A549 (cell line): ENCODE measurements around the gene FRMD4A. TPM values are rescaled to one million over a fixed set of nuclear protein-coding genes. Genes with fewer than 3 reads are reported as not detected.
A peak's percentile ranks its signal among the peaks of the same experiment; 100 is the strongest.

Experiments
- ATAC-seq, 2 experiments: fragments of 200-7000 bp in 1 of 2; fragments of >200 bp in 1 of 2; cut with Nextera tagmentation in 1 of 2; cut with Tn5 transposase in 1 of 2; 3 replicates each; pipeline versions ENCODE4 v1.8.0 to v1.9.1; 2018 to 2020; ENCODE audit warnings: mild to moderate bottlenecking in 1 of 2, moderate library complexity in 1 of 2
- CTCF ChIA-PET: fragments of 300-600 bp; sonication (Branson Sonifier 250); formaldehyde crosslinking; extraction: SDS; loops from one replicate; lab custom pipeline; 2021; ENCODE audit warnings: antibody characterized with exemption, inconsistent platforms; lab: Yijun Ruan, JAX
- POLR2A ChIA-PET: fragments of 350-600 bp; formaldehyde crosslinking; extraction: SDS; loops from one replicate; lab custom pipeline; 2021; ENCODE audit warnings: antibody characterized with exemption, inconsistent platforms; lab: Yijun Ruan, JAX
- DNase-seq, 2 experiments: peaks; one replicate each; pipeline versions ENCODE4 v3.0.0 to v3.0.0-alpha.2; 2011 to 2016; ENCODE audit warnings: low read depth in 1 of 2, low spot score in 1 of 2
- FAIRE-seq: peaks from 2 replicates; lab custom pipeline; 2011; peaks lifted over from hg19 to GRCh38; lab: Jason Lieb, UNC
- H3K27ac ChIP-seq, 2 experiments: fragments of >200 bp; sonication (Bioruptor Twin); formaldehyde crosslinking; 3 replicates each; pipeline ENCODE4 v1.5.1; 2016 to 2017
- H3K4me1 ChIP-seq: fragments of >200 bp; sonication (Bioruptor Twin); formaldehyde crosslinking; 3 replicates; pipeline ENCODE4 v1.6.1; 2016
- H3K4me2 ChIP-seq: fragments of >200 bp; sonication (Bioruptor Twin); formaldehyde crosslinking; 3 replicates; pipeline ENCODE4 v1.6.1; 2016
- H3K4me3 ChIP-seq: fragments of >200 bp; sonication (Bioruptor Twin); formaldehyde crosslinking; 3 replicates; pipeline ENCODE4 v1.5.1; 2016
- H3K9me3 ChIP-seq: fragments of >200 bp; sonication (Bioruptor Twin); formaldehyde crosslinking; 3 replicates; pipeline ENCODE4 v1.6.1; 2016
- BHLHE40 ChIP-seq: IDR thresholded peaks from 2 replicates; pipeline ENCODE4 v1.6.1; 2012; ENCODE audit warnings: low read depth, low read length, inconsistent platforms
- CBX2 ChIP-seq: fragments of 200-600 bp; sonication (generic); IDR thresholded peaks from 2 replicates; pipeline ENCODE4 v1.6.1; 2016; ENCODE audit warnings: low read depth, mild to moderate bottlenecking, borderline replicate concordance
- CBX8 ChIP-seq: fragments of 200-600 bp; sonication (generic); IDR thresholded peaks from 2 replicates; pipeline ENCODE4 v1.6.1; 2016
- CEBPB ChIP-seq, 2 experiments: fragments of >200 bp in 1 of 2; sonication (Bioruptor Twin) in 1 of 2; formaldehyde crosslinking in 1 of 2; IDR thresholded peaks; 2 replicates each; pipeline ENCODE4 v1.6.1; 2012 to 2016
- CTCF ChIP-seq: fragments of >200 bp; sonication (Bioruptor Twin); formaldehyde crosslinking; IDR thresholded peaks from 3 replicates; pipeline ENCODE4 v1.5.1; 2016
- E2F6 ChIP-seq: IDR thresholded peaks from 2 replicates; pipeline ENCODE4 v1.6.1; 2012; ENCODE audit warnings: low read depth, borderline replicate concordance
- EHMT2 ChIP-seq: fragments of 200-600 bp; sonication (generic); IDR thresholded peaks from 2 replicates; pipeline ENCODE4 v1.6.1; 2016; ENCODE audit warnings: antibody characterized with exemption, low read depth, mild to moderate bottlenecking, moderate library complexity
- ELK1 ChIP-seq: fragments of 150-350 bp; IDR thresholded peaks from 2 replicates; pipeline ENCODE4 v1.6.1; 2014; ENCODE audit warnings: low read depth, mild to moderate bottlenecking, low read length
- FOSL2 ChIP-seq, 2 experiments: fragments of 450-650 bp in 1 of 2; fragments of >200 bp in 1 of 2; sonication (Bioruptor Twin) in 1 of 2; formaldehyde crosslinking; IDR thresholded peaks; 2 replicates each; pipeline versions ENCODE4 v1.5.0 to v1.6.1; 2016 to 2020; ENCODE audit warnings: mild to moderate bottlenecking in 1 of 2, moderate library complexity in 1 of 2
- GATA3 ChIP-seq: IDR thresholded peaks from 2 replicates; pipeline ENCODE4 v1.6.1; 2012; ENCODE audit warnings: borderline replicate concordance
- HDAC2 ChIP-seq: fragments of 200-600 bp; sonication (generic); IDR thresholded peaks from 2 replicates; pipeline ENCODE4 v1.6.1; 2016
- HES2 ChIP-seq: fragments of >200 bp; sonication (Bioruptor Twin); formaldehyde crosslinking; IDR thresholded peaks from 2 replicates; pipeline ENCODE4 v1.6.1; 2016
- HEYL ChIP-seq: fragments of 250-450 bp; sonication (Bioruptor Pico); IDR thresholded peaks from 2 replicates; pipeline ENCODE4 v1.8.0; 2021; ENCODE audit warnings: mild to moderate bottlenecking, moderate library complexity
- HMGXB4 ChIP-seq: fragments of 250-450 bp; sonication (Bioruptor Pico); IDR thresholded peaks from 2 replicates; pipeline ENCODE4 v1.5.0; 2021; ENCODE audit warnings: mild to moderate bottlenecking, moderate library complexity, borderline replicate concordance
- JUN ChIP-seq, 2 experiments: fragments of >200 bp; sonication (Bioruptor Twin); formaldehyde crosslinking; IDR thresholded peaks; 2 replicates in 1 of 2; 3 replicates in 1 of 2; pipeline ENCODE4 v1.6.1; 2016 to 2017
- KDM5A ChIP-seq: fragments of 200-600 bp; sonication (generic); IDR thresholded peaks from 2 replicates; pipeline ENCODE4 v1.6.1; 2016; ENCODE audit warnings: antibody characterized with exemption, mild to moderate bottlenecking
- MAZ ChIP-seq: fragments of 150-350 bp; IDR thresholded peaks from 2 replicates; pipeline ENCODE4 v1.6.1; 2014; ENCODE audit warnings: antibody characterized with exemption, low read depth, low read length, borderline replicate concordance
- NFE2L2 ChIP-seq: fragments of 150-350 bp; conservative IDR thresholded peaks from 2 replicates; pipeline ENCODE4 v1.6.1; 2014; ENCODE audit warnings: low read length
- PHF8 ChIP-seq: fragments of 200-600 bp; sonication (generic); IDR thresholded peaks from 2 replicates; pipeline ENCODE4 v1.6.1; 2016; ENCODE audit warnings: low read depth, mild to moderate bottlenecking, antibody characterized with exemption, moderate library complexity, borderline replicate concordance
- RNF2 ChIP-seq: fragments of 200-600 bp; sonication (generic); IDR thresholded peaks from 2 replicates; pipeline ENCODE4 v1.6.1; 2016; ENCODE audit warnings: low read depth, mild to moderate bottlenecking, antibody characterized with exemption, moderate library complexity, borderline replicate concordance
- SMC3 ChIP-seq: fragments of >200 bp; sonication (Bioruptor Twin); formaldehyde crosslinking; IDR thresholded peaks from 3 replicates; pipeline ENCODE4 v1.6.1; 2018; ENCODE audit warnings: inconsistent platforms
- TFCP2L1 ChIP-seq: fragments of 250-450 bp; sonication (Bioruptor Pico); IDR thresholded peaks from 2 replicates; pipeline ENCODE4 v1.5.0; 2021; ENCODE audit warnings: mild to moderate bottlenecking
- TP53 ChIP-seq: fragments of 250-450 bp; sonication (Bioruptor Pico); IDR thresholded peaks from 2 replicates; pipeline ENCODE4 v1.5.0; 2021; ENCODE audit warnings: mild to moderate bottlenecking, moderate library complexity
- ZC3H11A ChIP-seq: fragments of 450-650 bp; IDR thresholded peaks from 2 replicates; pipeline ENCODE4 v1.6.1; 2014; ENCODE audit warnings: antibody characterized with exemption, mild to moderate bottlenecking
- WGBS: methylation state at CpG from one replicate; pipeline ENCODE4 v1.1.6; 2017; ENCODE audit errors: missing lambda C conversion rate; 5-methylcytosine and 5-hydroxymethylcytosine counted together
- polyA plus RNA-seq, 4 experiments: library from polyadenylated mRNA; depleted of rRNA in 3 of 4; stranded (reverse); fragments of >200 nt; fragmentation: RNase III in 1 of 4; extraction: RNeasy Plus Mini Kit Qiagen cat#74134 plus additional on column Dnase treatment in 1 of 4; gene quantifications; 2 replicates in 3 of 4; 3 replicates in 1 of 4; pipeline ENCODE4 v1.2.3, GENCODE V29; 2011 to 2017

The FRMD4A gene
- polyA plus RNA-seq, 2 of the 4 experiments (the other 2 are of a cell fraction), result 2.5 to 4.7 TPM

GRCh38 chr10:13883636-13884444 is 446.9 kb downstream of the FRMD4A start:
- H3K9me3 ChIP-seq, result no peaks in the 10 kb centered on the region
- FAIRE-seq (no peak), ATAC-seq (no peak), DNase-seq (no peak)
- ChIA-PET POLR2A (interaction anchor here (0.7 kb wide), 1 partner anchor 9 kb away, joined by 3 read pairs; no protein-coding TSS in a partner anchor), CTCF (interaction anchor here (0.6 to 0.9 kb wide), 2 partner anchors 11 to 13 kb away, joined by 3 read pairs; no protein-coding TSS in a partner anchor)
- H3K4me3 ChIP-seq, result no peak overlapping the region
- TF ChIP-seq HDAC2 (no peak), BHLHE40 (no peak), CEBPB (IDR thresholded peaks at IDR 0.05) (no peak), ZC3H11A (no peak), PHF8 (no peak), HES2 (no peak), GATA3 (no peak), MAZ (no peak), E2F6 (no peak), CTCF (no peak), HEYL (CRISPR knock-in tag) (no peak), NFE2L2 (no peak), TFCP2L1 (CRISPR knock-in tag) (no peak)
- H3K4me1 ChIP-seq, result no peaks in the 10 kb centered on the region
- no peak overlapping the region for H3K4me2 ChIP-seq
- no peak overlapping the region for H3K27ac ChIP-seq
- 41% methylated on average over 8 of the region's 8 CpGs for WGBS

- Histone ChIP-seq H3K27ac (no peak overlapping the region), H3K4me3 (no peak overlapping the region)
- POLR2A ChIA-PET, result no interaction called here
Observed at GRCh38 chr10:13882119-13882711, 448.5 kb downstream of the FRMD4A start.

More at GRCh38 chr10:13882119-13882711, 448.5 kb downstream of the FRMD4A start:
- Histone ChIP-seq H3K4me2 (no peak overlapping the region), H3K4me1 (no peaks in the 10 kb centered on the region), H3K9me3 (no peaks in the 10 kb centered on the region)
- TF ChIP-seq NFE2L2 (no peak), CBX8 (no peak), HMGXB4 (CRISPR knock-in tag) (no peak), RNF2 (no peak), MAZ (no peak), CBX2 (no peak), FOSL2 (IDR thresholded peaks at IDR 0.05) (no peak), FOSL2 (CRISPR knock-in tag; IDR thresholded peaks at IDR 0.05) (no peak), CTCF (no peak), KDM5A (no peak), EHMT2 (no peak), GATA3 (no peak), SMC3 (no peak), ZC3H11A (no peak), HES2 (no peak), ELK1 (no peak), JUN (IDR thresholded peaks at IDR 0.05) (no peak), TP53 (no peak)
- ATAC-seq (peak in 1 of 2 experiments; percentile 34; a peak in 1 of 6 replicates), DNase-seq (peak in 1 of 2 experiments; percentile 4), FAIRE-seq (no peak)
- CTCF ChIA-PET, result no interaction called here
- 36% methylated on average over 7 of the region's 7 CpGs for WGBS
